ENCODE data around the gene LRRK1.

Gene LRRK1

GRCh38 chr15:101062471-101063171 lies 143.5 kb downstream of the LRRK1 start:
- DNase-seq (ENCODE audit: low read depth): no peak
- TF ChIP-seq, protein P1, sequence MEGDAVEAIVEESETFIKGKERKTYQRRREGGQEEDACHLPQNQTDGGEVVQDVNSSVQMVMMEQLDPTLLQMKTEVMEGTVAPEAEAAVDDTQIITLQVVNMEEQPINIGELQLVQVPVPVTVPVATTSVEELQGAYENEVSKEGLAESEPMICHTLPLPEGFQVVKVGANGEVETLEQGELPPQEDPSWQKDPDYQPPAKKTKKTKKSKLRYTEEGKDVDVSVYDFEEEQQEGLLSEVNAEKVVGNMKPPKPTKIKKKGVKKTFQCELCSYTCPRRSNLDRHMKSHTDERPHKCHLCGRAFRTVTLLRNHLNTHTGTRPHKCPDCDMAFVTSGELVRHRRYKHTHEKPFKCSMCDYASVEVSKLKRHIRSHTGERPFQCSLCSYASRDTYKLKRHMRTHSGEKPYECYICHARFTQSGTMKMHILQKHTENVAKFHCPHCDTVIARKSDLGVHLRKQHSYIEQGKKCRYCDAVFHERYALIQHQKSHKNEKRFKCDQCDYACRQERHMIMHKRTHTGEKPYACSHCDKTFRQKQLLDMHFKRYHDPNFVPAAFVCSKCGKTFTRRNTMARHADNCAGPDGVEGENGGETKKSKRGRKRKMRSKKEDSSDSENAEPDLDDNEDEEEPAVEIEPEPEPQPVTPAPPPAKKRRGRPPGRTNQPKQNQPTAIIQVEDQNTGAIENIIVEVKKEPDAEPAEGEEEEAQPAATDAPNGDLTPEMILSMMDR (conservative IDR thresholded peaks at IDR 0.05; ENCODE audit: low read length): no peak
- H3K4me3 ChIP-seq (ENCODE audit: low read length): no peak overlapping the region

- H3K4me3 ChIP-seq (ENCODE audit: low read length): no peak overlapping the region
- no peak for DNase-seq (ENCODE audit: low read depth)
- TF ChIP-seq, protein P1 (conservative IDR thresholded peaks at IDR 0.05; ENCODE audit: low read length): no peak
Observed at GRCh38 chr15:101063212-101063611, 144.1 kb downstream of the LRRK1 start.

- no peak overlapping the region for H3K4me3 ChIP-seq (ENCODE audit: low read length)
- no peak for DNase-seq (ENCODE audit: low read depth)
- TF ChIP-seq, protein P1 (conservative IDR thresholded peaks at IDR 0.05; ENCODE audit: low read length): no peak
Observed at GRCh38 chr15:101063891-101064794, 145.0 kb downstream of the LRRK1 start.

GRCh38 chr15:101064795-101065569 lies 145.8 kb downstream of the LRRK1 start:
- no peak for DNase-seq (ENCODE audit: low read depth)
- no peak overlapping the region for H3K4me3 ChIP-seq (ENCODE audit: low read length)
- TF ChIP-seq, protein P1 (conservative IDR thresholded peaks at IDR 0.05; ENCODE audit: low read length): no peak

DNA sequence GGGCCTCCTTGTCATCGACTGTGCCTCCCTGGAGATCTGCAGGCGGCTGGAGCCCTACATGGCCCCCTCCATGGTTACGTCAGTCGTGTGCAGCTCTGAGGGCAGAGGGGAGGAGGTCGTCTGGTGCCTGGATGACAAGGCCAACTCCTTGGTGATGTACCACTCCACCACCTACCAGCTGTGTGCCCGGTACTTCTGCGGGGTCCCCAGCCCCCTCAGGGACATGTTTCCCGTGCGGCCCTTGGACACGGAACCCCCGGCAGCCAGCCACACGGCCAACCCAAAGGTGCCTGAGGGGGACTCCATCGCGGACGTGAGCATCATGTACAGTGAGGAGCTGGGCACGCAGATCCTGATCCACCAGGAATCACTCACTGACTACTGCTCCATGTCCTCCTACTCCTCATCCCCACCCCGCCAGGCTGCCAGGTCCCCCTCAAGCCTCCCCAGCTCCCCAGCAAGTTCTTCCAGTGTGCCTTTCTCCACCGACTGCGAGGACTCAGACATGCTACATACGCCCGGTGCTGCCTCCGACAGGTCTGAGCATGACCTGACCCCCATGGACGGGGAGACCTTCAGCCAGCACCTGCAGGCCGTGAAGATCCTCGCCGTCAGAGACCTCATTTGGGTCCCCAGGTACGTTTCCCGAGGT lies 146.5 kb downstream of the LRRK1 start:
- TF ChIP-seq, protein P1 (conservative IDR thresholded peaks at IDR 0.05; ENCODE audit: low read length): no peak
- DNase-seq (ENCODE audit: low read depth): no peak
- no peak overlapping the region for H3K4me3 ChIP-seq (ENCODE audit: low read length)

DNA sequence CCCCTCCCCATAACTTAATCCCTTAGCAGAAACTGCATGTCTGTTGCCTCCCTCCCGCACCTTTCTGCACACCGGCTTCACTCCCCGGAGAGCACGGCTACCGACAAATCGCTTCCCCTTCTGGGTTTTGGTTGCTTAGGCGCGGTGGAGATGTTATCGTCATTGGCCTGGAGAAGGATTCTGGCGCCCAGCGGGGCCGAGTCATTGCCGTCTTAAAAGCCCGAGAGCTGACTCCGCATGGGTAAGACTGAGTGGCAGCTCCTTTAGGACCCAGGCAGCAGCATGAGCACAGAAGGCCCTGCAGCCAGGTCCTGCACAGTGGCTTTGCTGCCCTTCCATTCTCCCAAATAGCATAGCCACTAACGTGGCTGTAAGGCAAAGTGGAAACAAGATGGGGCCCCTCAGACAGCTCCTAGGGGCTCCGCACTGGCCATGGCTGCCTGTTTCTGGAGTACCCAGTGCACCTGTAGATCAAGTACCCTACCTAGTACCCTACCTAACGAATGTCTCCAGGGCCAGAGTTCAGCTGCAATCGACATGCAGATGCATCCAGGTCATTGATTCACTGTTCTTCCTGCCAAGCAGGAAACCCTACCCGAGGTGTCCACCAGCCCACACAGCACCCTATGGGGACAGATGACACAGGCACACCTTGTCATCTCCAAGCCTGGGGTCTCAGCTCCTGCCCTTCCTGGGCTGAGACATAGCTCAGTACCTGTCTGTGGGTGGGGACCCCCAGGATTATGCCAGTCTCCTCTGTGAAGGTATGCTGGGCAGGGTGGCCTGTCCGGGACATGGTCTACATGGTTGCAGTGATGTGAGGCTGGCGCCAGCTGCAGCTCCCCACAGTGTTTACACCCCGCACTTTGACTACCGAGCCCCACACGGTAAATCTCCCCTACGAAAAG lies 147.6 kb downstream of the LRRK1 start:
- DNase-seq (ENCODE audit: low read depth): no peak
- TF ChIP-seq, protein P1 (conservative IDR thresholded peaks at IDR 0.05; ENCODE audit: low read length): no peak
- no peak overlapping the region for H3K4me3 ChIP-seq (ENCODE audit: low read length)

Measured in AG10803 (cell line).